BE2C (cell line): ENCODE results near the gene NAV3.

Experiments
- DNase-seq: peaks from one replicate; pipeline ENCODE4 v3.0.0-alpha.2; 2020
- H3K27me3 ChIP-seq: fragments of 250-450 bp; sonication (Bioruptor Pico); 2 replicates; pipeline ENCODE4 v1.5.1; 2020; ENCODE audit warnings: mild to moderate bottlenecking
- H3K36me3 ChIP-seq: fragments of 250-450 bp; sonication (Bioruptor Pico); 2 replicates; pipeline ENCODE4 v1.5.1; 2020; ENCODE audit warnings: mild to moderate bottlenecking
- H3K4me1 ChIP-seq: fragments of 250-450 bp; sonication (Bioruptor Pico); 2 replicates; pipeline ENCODE4 v1.5.1; 2020
- H3K4me3 ChIP-seq: 2 replicates; pipeline ENCODE4 v1.5.1; 2011; ENCODE audit warnings: low read depth, low read length
- H3K9me3 ChIP-seq: fragments of 250-450 bp; sonication (Bioruptor Pico); 2 replicates; pipeline ENCODE4 v1.5.1; 2020
- CTCF ChIP-seq: IDR thresholded peaks from 2 replicates; pipeline ENCODE4 v1.5.1; 2012; ENCODE audit warnings: mild to moderate bottlenecking, low read depth, low read length

Gene NAV3

GRCh38 chr12:78120306-78120705 is 289.6 kb downstream of the NAV3 start:
- Histone ChIP-seq H3K27me3 (peaks cover 20% of the 10 kb centered on the region), H3K4me1 (no peaks in the 10 kb centered on the region), H3K36me3 (no peaks in the 10 kb centered on the region), H3K9me3 (no peaks in the 10 kb centered on the region), H3K4me3 (no peak overlapping the region)
- no peak for TF ChIP-seq CTCF
- no peak for DNase-seq

DNA sequence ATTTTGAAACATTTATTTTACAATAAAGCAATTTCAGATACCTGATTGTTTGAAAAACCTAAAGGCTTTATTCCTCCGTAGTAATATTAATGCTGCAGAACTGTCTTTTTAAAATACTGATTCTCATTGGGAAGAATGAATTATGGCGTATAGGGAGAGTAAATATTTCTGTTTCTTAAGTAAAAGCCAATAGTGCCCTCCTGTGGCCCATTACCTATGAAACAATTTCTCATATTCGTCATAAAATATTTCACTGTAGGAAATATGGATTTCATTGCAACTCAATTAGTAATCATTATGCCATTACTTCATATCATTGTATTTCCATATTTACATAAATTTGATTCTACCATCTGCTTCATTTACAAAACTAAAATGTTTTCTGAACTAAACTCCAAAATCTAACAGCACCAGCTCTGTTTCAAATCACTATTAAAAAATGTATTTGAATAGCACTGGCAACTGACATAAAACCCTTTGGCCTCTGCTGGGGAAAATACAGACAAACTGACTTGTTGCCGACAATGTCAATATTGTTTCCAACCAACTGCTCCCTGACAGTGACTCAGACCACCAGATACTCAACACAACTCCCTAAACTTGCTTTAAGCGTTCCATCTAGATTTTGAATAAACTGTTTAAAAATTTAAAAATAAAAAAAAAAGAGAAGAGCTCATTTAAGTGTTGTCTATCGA is 290.3 kb downstream of the NAV3 start:
- Histone ChIP-seq H3K4me1 (no peaks in the 10 kb centered on the region), H3K4me3 (no peak overlapping the region), H3K36me3 (no peaks in the 10 kb centered on the region), H3K27me3 (peaks cover 20% of the 10 kb centered on the region), H3K9me3 (no peaks in the 10 kb centered on the region)
- peak; percentile 22; the same call in 1 of the 2 replicates for TF ChIP-seq CTCF
- DNase-seq = no peak

DNA sequence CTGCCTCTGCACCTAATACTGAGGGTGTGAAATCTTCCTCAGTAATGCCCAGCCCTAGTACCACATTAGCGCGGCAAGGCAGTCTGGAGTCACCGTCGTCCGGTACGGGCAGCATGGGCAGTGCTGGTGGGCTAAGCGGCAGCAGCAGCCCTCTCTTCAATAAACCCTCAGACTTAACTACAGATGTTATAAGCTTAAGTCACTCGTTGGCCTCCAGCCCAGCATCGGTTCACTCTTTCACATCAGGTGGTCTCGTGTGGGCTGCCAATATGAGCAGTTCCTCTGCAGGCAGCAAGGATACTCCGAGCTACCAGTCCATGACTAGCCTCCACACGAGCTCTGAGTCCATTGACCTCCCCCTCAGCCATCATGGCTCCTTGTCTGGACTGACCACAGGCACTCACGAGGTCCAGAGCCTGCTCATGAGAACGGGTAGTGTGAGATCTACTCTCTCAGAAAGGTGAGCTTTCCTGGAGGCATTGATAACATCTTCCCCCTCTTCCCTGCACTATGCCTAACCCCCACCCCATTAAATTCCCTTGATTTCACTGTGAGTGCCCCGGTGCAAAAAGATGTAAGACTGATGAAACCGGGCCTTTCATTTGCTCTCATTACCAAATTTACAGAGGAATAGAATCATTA is 291.4 kb downstream of the NAV3 start:
- DNase-seq = no peak
- Histone ChIP-seq H3K9me3 (no peaks in the 10 kb centered on the region), H3K36me3 (no peaks in the 10 kb centered on the region), H3K27me3 (peaks cover 24% of the 10 kb centered on the region), H3K4me3 (no peak overlapping the region), H3K4me1 (no peaks in the 10 kb centered on the region)
- no peak for TF ChIP-seq CTCF

DNA sequence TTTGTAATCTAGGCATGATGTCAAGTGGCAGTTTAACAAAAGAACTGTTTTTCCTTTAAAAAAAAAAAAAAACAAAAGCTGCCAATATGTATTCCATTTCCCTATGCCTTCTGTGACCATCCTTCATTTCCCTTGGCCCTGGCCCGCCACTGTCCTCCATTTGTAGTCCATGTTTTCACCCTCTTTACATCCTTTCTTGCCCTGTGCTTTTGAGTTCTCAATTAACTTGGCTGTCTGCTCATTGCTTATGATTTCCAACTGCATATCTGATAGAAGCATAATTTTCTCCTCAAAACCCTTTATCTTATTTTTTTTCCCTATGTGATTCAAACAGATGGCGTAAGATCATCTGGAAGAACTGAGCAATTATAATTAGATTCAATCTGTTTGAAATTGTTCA is 297.5 kb downstream of the NAV3 start:
- H3K36me3 ChIP-seq = no peaks in the 10 kb centered on the region
- no peak overlapping the region for H3K4me3 ChIP-seq
- H3K27me3 ChIP-seq = peaks cover 44% of the 10 kb centered on the region
- no peak for TF ChIP-seq CTCF
- no peak for DNase-seq
- H3K9me3 ChIP-seq = no peaks in the 10 kb centered on the region
- no peaks in the 10 kb centered on the region for H3K4me1 ChIP-seq

- H3K4me1 ChIP-seq = no peaks in the 10 kb centered on the region
- DNase-seq = no peak
- no peak overlapping the region for H3K4me3 ChIP-seq
- H3K9me3 ChIP-seq = no peaks in the 10 kb centered on the region
- peaks cover 49% of the 10 kb centered on the region for H3K27me3 ChIP-seq
- no peaks in the 10 kb centered on the region for H3K36me3 ChIP-seq
- TF ChIP-seq CTCF = no peak
Measured at GRCh38 chr12:78143717-78144116, 313.0 kb downstream of the NAV3 start.

- no peak for DNase-seq
- Histone ChIP-seq H3K4me3 (no peak overlapping the region), H3K9me3 (no peaks in the 10 kb centered on the region), H3K27me3 (peaks cover 48% of the 10 kb centered on the region), H3K36me3 (no peaks in the 10 kb centered on the region), H3K4me1 (no peaks in the 10 kb centered on the region)
- TF ChIP-seq CTCF = no peak
Measured at GRCh38 chr12:78145398-78145797, 314.7 kb downstream of the NAV3 start.
